ENCODE data around the gene KCND2. TPM values are rescaled to one million over a fixed set of nuclear protein-coding genes. Genes with fewer than 3 reads are reported as not detected.

KCND2 gene
- total and polyA plus RNA-seq, 11 donors, result 0.04 to 0.41 (median 0.16) TPM; not detected in 4

DNA sequence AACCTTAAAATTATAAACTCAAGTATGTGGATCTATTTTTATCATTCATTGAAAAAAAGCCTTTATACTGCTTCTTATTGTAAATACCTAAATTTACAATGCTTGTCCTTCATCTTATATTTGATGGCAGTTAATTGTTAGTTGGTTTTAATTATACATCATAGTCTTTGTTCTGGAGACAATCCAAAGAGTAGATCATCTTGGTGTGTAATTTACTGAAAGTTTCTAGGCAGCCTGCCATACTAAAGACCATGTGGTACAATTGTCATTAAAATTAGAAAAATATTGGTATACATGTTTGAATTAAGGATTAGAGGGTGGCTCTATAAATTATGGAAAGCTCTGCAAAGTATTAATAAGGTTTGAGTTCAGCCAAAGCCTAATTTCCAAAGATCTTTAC lies 231.4 kb downstream of the KCND2 start:
- H3K36me3 ChIP-seq, result no peaks in the 10 kb centered on the region
- TF ChIP-seq, protein P1, sequence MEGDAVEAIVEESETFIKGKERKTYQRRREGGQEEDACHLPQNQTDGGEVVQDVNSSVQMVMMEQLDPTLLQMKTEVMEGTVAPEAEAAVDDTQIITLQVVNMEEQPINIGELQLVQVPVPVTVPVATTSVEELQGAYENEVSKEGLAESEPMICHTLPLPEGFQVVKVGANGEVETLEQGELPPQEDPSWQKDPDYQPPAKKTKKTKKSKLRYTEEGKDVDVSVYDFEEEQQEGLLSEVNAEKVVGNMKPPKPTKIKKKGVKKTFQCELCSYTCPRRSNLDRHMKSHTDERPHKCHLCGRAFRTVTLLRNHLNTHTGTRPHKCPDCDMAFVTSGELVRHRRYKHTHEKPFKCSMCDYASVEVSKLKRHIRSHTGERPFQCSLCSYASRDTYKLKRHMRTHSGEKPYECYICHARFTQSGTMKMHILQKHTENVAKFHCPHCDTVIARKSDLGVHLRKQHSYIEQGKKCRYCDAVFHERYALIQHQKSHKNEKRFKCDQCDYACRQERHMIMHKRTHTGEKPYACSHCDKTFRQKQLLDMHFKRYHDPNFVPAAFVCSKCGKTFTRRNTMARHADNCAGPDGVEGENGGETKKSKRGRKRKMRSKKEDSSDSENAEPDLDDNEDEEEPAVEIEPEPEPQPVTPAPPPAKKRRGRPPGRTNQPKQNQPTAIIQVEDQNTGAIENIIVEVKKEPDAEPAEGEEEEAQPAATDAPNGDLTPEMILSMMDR (IDR thresholded peaks at IDR 0.05), result no peak
- TF ChIP-seq POLR2A (IDR thresholded peaks at IDR 0.05), result no peak
- no peak for DNase-seq
- intact Hi-C loops (cut with DNase I), result no loop called here
- no peak overlapping the region for H3K4me3 ChIP-seq
- ATAC-seq, result no peak
- H3K27ac ChIP-seq, result no peak overlapping the region
- no peaks in the 10 kb centered on the region for H3K4me1 ChIP-seq
- no peaks in the 10 kb centered on the region for H3K9me3 ChIP-seq
- H3K27me3 ChIP-seq, result peaks cover 0 to 3% (median 0%) of the 10 kb centered on the region in 9 donors

GRCh38 chr7:120505770-120506169 lies 232.8 kb downstream of the KCND2 start:
- H3K27ac ChIP-seq, result no peak overlapping the region
- H3K4me3 ChIP-seq, result no peak overlapping the region
- no peaks in the 10 kb centered on the region for H3K36me3 ChIP-seq
- DNase-seq (no peak), ATAC-seq (no peak)
- no peaks in the 10 kb centered on the region for H3K4me1 ChIP-seq
- peaks cover 0 to 3% (median 0%) of the 10 kb centered on the region in 9 donors for H3K27me3 ChIP-seq
- TF ChIP-seq, protein P1 (IDR thresholded peaks at IDR 0.05), result no peak
- TF ChIP-seq POLR2A (IDR thresholded peaks at IDR 0.05), result no peak
- H3K9me3 ChIP-seq, result no peaks in the 10 kb centered on the region
- intact Hi-C loops (cut with DNase I), result no loop called here

DNA sequence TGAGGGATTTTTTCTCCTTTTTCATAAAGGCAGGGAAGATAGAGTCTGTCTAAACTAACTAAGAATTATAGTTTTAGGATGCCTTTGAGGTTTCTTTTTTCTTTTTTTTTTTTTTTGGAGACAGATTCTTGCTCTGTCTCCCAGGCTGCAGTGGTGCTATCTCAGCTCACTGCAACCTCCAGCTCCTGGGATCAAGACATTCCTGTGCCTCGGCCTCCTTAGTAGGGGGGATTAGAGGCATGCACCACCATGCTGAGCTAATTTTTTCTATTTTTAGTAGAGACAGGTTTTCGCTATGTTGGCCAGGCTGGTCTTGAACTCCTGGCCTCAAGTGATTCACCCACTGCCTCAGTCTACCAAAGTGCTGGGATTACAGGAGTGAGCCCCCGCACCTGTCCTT lies 239.7 kb downstream of the KCND2 start:
- Histone ChIP-seq H3K27me3 (no peaks in the 10 kb centered on the region), H3K4me3 (no peak overlapping the region), H3K27ac (no peak overlapping the region), H3K9me3 (no peaks in the 10 kb centered on the region), H3K36me3 (no peaks in the 10 kb centered on the region), H3K4me1 (no peaks in the 10 kb centered on the region)
- ATAC-seq, result no peak
- DNase-seq, result no peak
- intact Hi-C loops (cut with DNase I), result no loop called here
- no peak for TF ChIP-seq POLR2A (IDR thresholded peaks at IDR 0.05)
- TF ChIP-seq, protein P1 (IDR thresholded peaks at IDR 0.05), result no peak
- 59 to 67% (median 63%) methylated on average over 3 of the region's 3 CpGs for WGBS, 4 donors

- H3K9me3 ChIP-seq, result no peaks in the 10 kb centered on the region
Observed at GRCh38 chr7:120519224-120519623, 246.2 kb downstream of the KCND2 start.

More at GRCh38 chr7:120519224-120519623, 246.2 kb downstream of the KCND2 start:
- Histone ChIP-seq H3K27ac (no peak overlapping the region), H3K4me1 (no peaks in the 10 kb centered on the region), H3K4me3 (no peak overlapping the region), H3K36me3 (no peaks in the 10 kb centered on the region), H3K27me3 (no peaks in the 10 kb centered on the region)
- ATAC-seq (no peak), DNase-seq (no peak)
- TF ChIP-seq POLR2A (IDR thresholded peaks at IDR 0.05), result no peak
- TF ChIP-seq, protein P1 (IDR thresholded peaks at IDR 0.05), result no peak
- intact Hi-C loops (cut with DNase I), result no loop called here
- 72 to 89% (median 85%) methylated on average over 3 of the region's 3 CpGs for WGBS, 4 donors
